Motor neuron (in vitro differentiated cells): ENCODE measurements around the gene KLK2. TPM values are rescaled to one million over a fixed set of nuclear protein-coding genes. Genes with fewer than 3 reads are reported as not detected.

Experiments used
- ATAC-seq, 8 experiments: fragments of 200-7000 bp; cut with Tn5 transposase; replicated peaks in 6 of 8; 2 replicates each; pipeline ENCODE4 v1.8.0; 2021; ENCODE audit warnings: mild to moderate bottlenecking in 8 of 8, moderate library complexity in 8 of 8
- H3K27ac ChIP-seq, 2 donors: fragments of 250-450 bp; sonication (Bioruptor Pico); 2 replicates each; pipeline ENCODE4 v1.9.0; 2021; ENCODE audit warnings: antibody characterized with exemption in 2 of 2, mild to moderate bottlenecking in 2 of 2, moderate library complexity in 1 of 2
- H3K4me1 ChIP-seq, 2 donors: fragments of 250-450 bp; sonication (Bioruptor Pico); replicated peaks in 1 of 2; 2 replicates each; pipeline ENCODE4 v1.6.1; 2021; ENCODE audit warnings: antibody characterized with exemption in 2 of 2, mild to moderate bottlenecking in 2 of 2, moderate library complexity in 1 of 2
- H3K4me3 ChIP-seq, 5 donors: fragments of 250-450 bp; sonication (Bioruptor Pico); 2 replicates each; pipeline ENCODE4 v1.9.0; 2021; ENCODE audit warnings: antibody characterized with exemption in 5 of 5, mild to moderate bottlenecking in 5 of 5, moderate library complexity in 4 of 5
- WGBS, 10 experiments: fragments of 450-650 bp; shearing (Covaris generic); methylation state at CpG; one replicate each; pipeline ENCODE4 v1.0.0; 2022; 5-methylcytosine and 5-hydroxymethylcytosine counted together
- in situ Hi-C, 9 experiments: fragments of 400-800 bp; cut with MboI; loops; one replicate each; pipeline ENCODE4 v1.15.0; 2021; ENCODE audit warnings: low sequenced_read_pairs in 9 of 9, low pct_unique_long_range_greater_than_20kb in 2 of 9; ENCODE audit not compliant: unreplicated experiment in 9 of 9
- total RNA-seq, 8 experiments: library from RNA; unstranded; fragments of 300-600 nt; gene quantifications; 2 replicates each; pipeline versions ENCODE4 v1.2.3 to v1.2.4, GENCODE V29; 2022

KLK2 gene
- total RNA-seq, 8 experiments from 2014 or later: 0.11 to 3.2 (median 0.81) TPM; not detected in 1

GRCh38 chr19:50906217-50906616 is 33.0 kb downstream of the KLK2 start:
- in situ Hi-C loops: loop anchor here in 2 of 9 experiments (25.0 kb wide), 1 partner anchor 544 kb away; the partner anchor contains the start of gene NAPSA (in 2 of the 2)
- no peak overlapping the region for H3K4me3 ChIP-seq
- H3K4me1 ChIP-seq: no peaks in the 10 kb centered on the region
- peak in 1 of 8 experiments; percentile 42 for ATAC-seq
- H3K27ac ChIP-seq: no peak overlapping the region
- WGBS, 10 experiments: 0 to 60% (median 29%) methylated on average over 1 to 3 of the region's 5 CpGs; no CpG with 5 or more reads in 3 of the 10 experiments

- H3K4me1 ChIP-seq: no peaks in the 10 kb centered on the region
- no peak overlapping the region for H3K27ac ChIP-seq
- 0 to 80% (median 43%) methylated on average over 1 to 6 of the region's 25 CpGs; no CpG with 5 or more reads in 4 of the 10 experiments for WGBS, 10 experiments
- H3K4me3 ChIP-seq: peak overlapping the region in 1 of 5 donors; percentile 36
- in situ Hi-C loops: loop anchor here in 2 of 9 experiments (25.0 kb wide), 1 partner anchor 546 kb away; the partner anchor contains the start of gene NAPSA (in 2 of the 2)
- no peak for ATAC-seq
Observed at GRCh38 chr19:50908336-50908735, 35.1 kb downstream of the KLK2 start.

DNA sequence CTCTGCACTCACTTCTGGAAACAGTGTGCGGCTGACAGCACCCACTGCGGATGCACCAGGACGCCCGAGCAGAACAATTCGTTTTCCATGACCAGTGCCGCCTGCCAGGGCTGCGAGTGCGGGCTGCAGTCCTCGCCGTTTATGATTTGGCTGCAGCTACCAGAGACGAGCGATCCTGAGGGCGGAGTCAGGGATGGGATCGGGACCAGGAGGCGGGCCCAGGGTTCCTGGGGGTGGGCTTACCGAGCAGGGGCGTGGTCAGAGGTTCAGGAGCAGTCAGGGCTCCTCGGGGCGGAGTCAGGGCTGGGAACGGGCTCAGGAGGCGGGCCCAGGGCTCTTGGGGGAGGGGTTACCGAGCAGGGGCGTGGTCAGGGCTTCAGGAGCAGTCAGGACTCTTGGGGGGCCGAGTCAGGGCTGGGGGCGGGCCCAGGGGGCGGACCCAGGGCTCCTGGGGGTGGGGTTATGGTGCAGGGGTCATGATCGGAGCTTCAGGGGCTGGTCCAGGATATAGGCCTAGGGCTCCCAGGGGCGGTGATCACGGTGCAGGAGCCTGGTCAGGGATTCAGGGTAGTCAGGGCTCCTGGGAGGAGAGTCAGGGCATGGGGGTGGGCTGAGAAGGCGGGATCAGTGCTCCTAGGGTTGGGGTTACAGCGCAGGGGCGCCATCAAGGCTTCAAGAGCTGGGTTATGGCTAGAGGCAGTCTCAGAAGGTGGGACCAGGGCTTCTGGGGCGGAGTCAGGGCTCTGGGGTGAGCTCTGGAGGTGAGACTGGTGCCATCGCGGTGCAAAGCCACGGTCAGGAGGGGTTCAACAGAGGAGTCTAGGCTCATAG is 36.2 kb downstream of the KLK2 start:
- Histone ChIP-seq H3K4me1 (no peaks in the 10 kb centered on the region), H3K27ac (no peak overlapping the region), H3K4me3 (peak overlapping the region; percentile 11 to 36 (median 26))
- in situ Hi-C loops: loop anchor here in 2 of 9 experiments (25.0 kb wide), 1 partner anchor 547 kb away; the partner anchor contains the start of gene NAPSA (in 2 of the 2)
- WGBS, 10 experiments: 19% methylated on average over 6 of the region's 36 CpGs; no CpG with 5 or more reads in 9 of the 10 experiments
- peak; percentile 46 to 98 (median 92) for ATAC-seq

DNA sequence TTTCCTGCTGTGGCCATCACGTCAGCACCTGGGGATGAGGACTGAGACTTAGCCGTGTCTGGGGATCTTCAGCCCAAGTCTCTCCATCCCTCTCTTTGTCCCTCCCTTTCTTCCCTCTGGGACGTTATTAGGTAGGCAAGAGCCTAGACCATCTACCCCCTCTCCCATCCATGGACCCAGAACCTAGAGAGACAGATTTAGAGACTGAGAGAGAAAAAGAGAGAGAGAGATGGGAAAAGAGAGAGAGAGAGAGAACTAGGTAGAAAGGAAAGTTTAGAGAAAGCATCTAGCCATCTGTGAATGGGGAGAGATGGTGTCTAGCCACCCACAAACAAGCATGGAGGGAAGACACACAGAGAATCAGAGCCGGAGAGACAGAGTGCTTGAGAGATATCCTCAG is 37.5 kb downstream of the KLK2 start:
- in situ Hi-C loops: loop anchor here in 2 of 9 experiments (25.0 kb wide), 1 partner anchor 548 kb away; the partner anchor contains the start of gene NAPSA (in 2 of the 2)
- ATAC-seq: no peak
- Histone ChIP-seq H3K4me3 (no peak overlapping the region), H3K4me1 (no peaks in the 10 kb centered on the region), H3K27ac (no peak overlapping the region)
- 0 to 100% (median 63%) methylated on average over 1 to 3 of the region's 4 CpGs; no CpG with 5 or more reads in 2 of the 10 experiments for WGBS, 10 experiments

- Histone ChIP-seq H3K27ac (no peak within 1 kb of the TSS), H3K4me1 (no peaks in the 10 kb centered on the region), H3K4me3 (no peak within 1 kb of the TSS)
- 1 to 78% (median 58%) methylated on average over 3 to 8 of the region's 9 CpGs for WGBS, 10 experiments
- in situ Hi-C loops: loop anchor here in 2 of 9 experiments (25.0 kb wide), 1 partner anchor 549 kb away; the partner anchor contains the start of gene NAPSA (in 2 of the 2)
- no peak for ATAC-seq
Observed at GRCh38 chr19:50911206-50912101, 38.2 kb downstream of the KLK2 start, which contains the start of gene KLK4. Gene KLK4, minus strand, starts transcription at chr19:50911395. Its CDS starts 657 bp downstream, at chr19:50910738.

DNA sequence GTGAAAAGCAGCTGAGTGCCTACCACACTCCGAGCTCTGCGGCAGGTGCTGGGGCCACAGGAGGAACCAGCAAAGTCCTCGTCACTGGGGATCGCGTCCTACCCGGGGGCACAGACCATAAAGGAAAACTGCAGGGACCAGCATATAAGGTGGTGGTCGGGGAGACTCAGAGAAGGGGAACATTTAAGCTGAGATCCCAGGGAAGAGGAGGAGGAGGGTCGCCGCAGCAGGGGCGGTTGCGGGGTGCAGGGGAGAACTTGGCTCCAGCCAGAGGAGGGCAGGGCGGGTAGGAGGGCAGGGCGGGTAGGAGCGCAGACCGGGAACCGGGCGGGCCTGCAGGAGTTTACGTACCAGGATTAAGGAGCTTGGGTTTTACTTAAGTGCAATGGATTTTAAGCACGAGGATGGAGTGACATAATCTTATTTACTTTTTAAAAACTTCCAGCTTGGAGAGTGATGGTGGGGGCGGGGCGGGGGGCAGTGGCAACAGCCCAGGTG is 38.9 kb downstream of the KLK2 start:
- Histone ChIP-seq H3K27ac (no peak overlapping the region), H3K4me3 (no peak overlapping the region), H3K4me1 (no peaks in the 10 kb centered on the region)
- in situ Hi-C loops: loop anchor here in 2 of 9 experiments (25.0 kb wide), 1 partner anchor 550 kb away; the partner anchor contains the start of gene NAPSA (in 2 of the 2)
- 0 to 76% (median 58%) methylated on average over 1 to 10 of the region's 21 CpGs; no CpG with 5 or more reads in 4 of the 10 experiments for WGBS, 10 experiments
- ATAC-seq: peak in 1 of 8 experiments; percentile 23

- peak in 6 of 8 experiments; percentile 32 to 77 (median 47) for ATAC-seq
- WGBS, 10 experiments: 10 to 82% (median 52%) methylated on average over 1 to 12 of the region's 29 CpGs; no CpG with 5 or more reads in 2 of the 10 experiments
- in situ Hi-C loops: loop anchor here in 2 of 9 experiments (25.0 kb wide), 1 partner anchor 551 kb away; the partner anchor contains the start of gene NAPSA (in 2 of the 2)
- Histone ChIP-seq H3K4me3 (no peak overlapping the region), H3K27ac (no peak overlapping the region), H3K4me1 (no peaks in the 10 kb centered on the region)
Observed at GRCh38 chr19:50912727-50913716, 39.8 kb downstream of the KLK2 start.

GRCh38 chr19:50916069-50916468 is 42.8 kb downstream of the KLK2 start:
- in situ Hi-C loops: loop anchor here in 2 of 9 experiments (25.0 kb wide), 1 partner anchor 554 kb away; the partner anchor contains the start of gene NAPSA (in 2 of the 2)
- H3K4me3 ChIP-seq: no peak overlapping the region
- H3K27ac ChIP-seq: no peak overlapping the region
- no peak for ATAC-seq
- no peaks in the 10 kb centered on the region for H3K4me1 ChIP-seq
- 67 to 100% (median 67%) methylated on average over 1 of the region's 2 CpGs; no CpG with 5 or more reads in 7 of the 10 experiments for WGBS, 10 experiments

DNA sequence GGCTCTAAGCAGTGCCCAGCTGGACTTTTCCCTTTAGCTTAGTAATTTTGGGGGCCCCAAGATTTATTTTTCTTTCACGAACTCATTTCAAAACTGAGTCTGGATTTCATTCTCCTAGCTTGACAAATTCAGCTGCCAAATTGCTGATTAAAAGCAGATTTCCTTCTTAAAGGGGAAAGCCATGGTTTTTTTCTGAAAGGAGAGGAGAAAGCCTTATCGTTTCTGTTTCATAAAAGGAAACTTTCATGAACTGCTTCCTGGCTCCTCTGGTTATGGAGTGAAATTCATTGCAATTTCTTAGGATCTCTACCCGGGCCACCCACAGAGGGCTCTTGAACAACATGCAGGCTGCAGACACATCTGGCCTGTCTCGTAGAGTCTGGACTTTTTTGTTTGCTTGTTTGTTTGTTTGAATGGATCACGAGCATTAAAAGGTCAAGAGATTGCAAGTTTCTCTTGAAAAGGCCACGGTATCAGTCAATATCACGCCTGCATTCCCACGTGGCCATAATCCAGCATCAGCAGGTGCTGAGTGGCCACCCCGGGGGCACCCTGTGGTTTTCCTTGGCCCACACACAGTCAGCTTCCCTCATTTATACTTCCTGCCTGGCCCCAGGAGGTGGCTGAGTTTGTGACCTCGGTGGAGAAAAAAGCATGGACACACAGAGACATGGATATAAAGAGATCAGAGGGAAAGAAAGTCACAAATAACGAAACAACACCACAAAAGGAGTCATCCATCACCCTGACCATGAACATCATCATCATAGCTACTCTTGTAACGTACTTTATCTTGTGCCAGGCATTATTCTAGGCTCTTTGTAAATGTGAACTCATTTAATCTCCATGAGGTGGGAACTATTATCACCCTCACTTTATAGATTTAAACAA is 48.4 kb downstream of the KLK2 start:
- ATAC-seq: peak in 7 of 8 experiments; percentile 37 to 63 (median 54)
- 0 to 17% (median 8%) methylated on average over 1 to 10 of the region's 12 CpGs for WGBS, 10 experiments
- Histone ChIP-seq H3K4me1 (peaks cover 0 to 10% of the 10 kb centered on the region in 2 donors), H3K4me3 (no peak overlapping the region), H3K27ac (peak overlapping the region in 1 of 2 donors; percentile 42)
- in situ Hi-C loops: loop anchor here in 2 of 9 experiments (25.0 kb wide), 1 partner anchor 559 kb away; the partner anchor contains the start of gene NAPSA (in 2 of the 2)

DNA sequence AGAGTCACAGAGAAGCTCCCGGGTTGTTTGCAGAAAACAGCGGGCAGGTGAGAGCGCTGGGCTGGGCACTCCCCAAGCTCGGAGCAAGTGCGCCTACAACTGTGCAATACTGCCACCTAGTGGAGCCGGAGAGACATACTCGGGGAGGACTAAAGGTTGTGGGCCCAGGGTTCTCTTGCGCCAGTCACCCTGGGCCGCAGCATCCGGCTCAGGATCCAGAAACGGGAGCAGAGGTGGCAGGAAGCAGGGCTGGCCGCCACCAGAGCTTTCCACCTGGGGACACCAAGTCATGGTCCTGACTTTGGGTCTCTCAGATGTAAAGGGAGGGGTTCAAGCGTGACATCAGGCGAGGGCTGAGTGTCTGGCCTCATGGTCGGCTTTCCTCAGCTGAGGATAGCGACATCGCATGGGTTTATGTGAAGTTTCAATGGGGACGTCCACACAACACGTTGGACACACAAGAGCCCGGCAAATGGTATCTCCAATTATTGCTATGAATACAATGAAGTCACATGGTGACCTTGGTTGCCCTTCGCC is 49.1 kb downstream of the KLK2 start:
- ATAC-seq: peak; percentile 99 to 100 (median 100)

More for the DNA sequence above, 49.1 kb downstream of the KLK2 start:
- WGBS, 10 experiments: 3 to 48% (median 38%) methylated on average over 2 to 14 of the region's 21 CpGs; no CpG with 5 or more reads in 3 of the 10 experiments
- no peak overlapping the region for H3K27ac ChIP-seq
- in situ Hi-C loops: loop anchor here in 2 of 9 experiments (25.0 kb wide), 1 partner anchor 560 kb away; the partner anchor contains the start of gene NAPSA (in 2 of the 2)
- no peak overlapping the region for H3K4me3 ChIP-seq
- H3K4me1 ChIP-seq: peaks cover 0 to 10% of the 10 kb centered on the region in 2 donors
